ENCODE data around the gene RSBN1L. TPM values are rescaled to one million over a fixed set of nuclear protein-coding genes. Genes with fewer than 3 reads are reported as not detected.

Gene RSBN1L
- total RNA-seq, 1 donor from 2014 or later = 12.6 TPM

DNA sequence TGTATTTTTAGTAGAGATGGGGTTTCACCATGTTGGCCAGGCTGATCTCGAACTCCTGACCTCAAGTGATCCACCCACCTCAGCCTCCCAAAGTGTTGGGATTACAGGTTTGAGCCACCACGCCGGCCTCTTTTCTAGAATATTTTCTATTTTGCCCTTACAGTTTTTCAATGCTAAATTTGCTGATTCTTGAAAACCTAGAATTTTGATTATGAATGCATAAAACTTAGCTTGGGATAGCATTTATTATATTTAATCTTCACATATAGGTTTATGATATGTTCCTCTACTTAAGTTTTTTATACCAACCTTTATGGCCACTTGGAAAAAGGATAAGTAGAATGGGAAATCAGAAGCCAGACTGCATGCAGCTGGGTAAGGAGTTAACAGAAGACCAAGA lies 99.8 kb downstream of the RSBN1L start:
- Mint-ChIP-seq H3K27me3 (ENCODE audit: low read depth, unreplicated experiment) (no peaks in the 10 kb centered on the region), H3K27ac (ENCODE audit: unreplicated experiment) (no peak overlapping the region), H3K9me3 (ENCODE audit: unreplicated experiment) (no peaks in the 10 kb centered on the region), H3K4me3 (ENCODE audit: unreplicated experiment) (peak overlapping the region; percentile 67), H3K36me3 (ENCODE audit: low read depth, unreplicated experiment) (peaks cover 5% of the 10 kb centered on the region), H3K4me1 (ENCODE audit: low read depth, unreplicated experiment) (peaks cover 12% of the 10 kb centered on the region)
- Histone ChIP-seq H3K79me2 (ENCODE audit: insufficient read depth, low read length) (peaks cover 66% of the 10 kb centered on the region), H3K9ac (ENCODE audit: low read length) (no peak overlapping the region), H3K4me1 (ENCODE audit: insufficient read depth, low read length) (peaks cover 20% of the 10 kb centered on the region), H3K27ac (ENCODE audit: low read depth, low read length) (no peak overlapping the region), H4K20me1 (ENCODE audit: insufficient read depth, low read length) (peaks cover 7% of the 10 kb centered on the region), H3K9me3 (ENCODE audit: insufficient read depth, low read depth, low read length) (no peaks in the 10 kb centered on the region), H3K27me3 (ENCODE audit: insufficient read depth, low read length) (no peaks in the 10 kb centered on the region), H2AFZ (ENCODE audit: low read depth, low read length) (no peak overlapping the region), H3K4me2 (ENCODE audit: low read length) (peak overlapping the region; percentile 89), H3K36me3 (ENCODE audit: insufficient read depth, low read length) (no peaks in the 10 kb centered on the region), H3K4me3 (ENCODE audit: insufficient read depth, low read depth, low read length) (no peak overlapping the region)
- FAIRE-seq = no peak
- no peak for TF ChIP-seq EZH2 (IDR thresholded peaks at IDR 0.05; ENCODE audit: insufficient read depth, low read length)
- TF ChIP-seq, protein P1, sequence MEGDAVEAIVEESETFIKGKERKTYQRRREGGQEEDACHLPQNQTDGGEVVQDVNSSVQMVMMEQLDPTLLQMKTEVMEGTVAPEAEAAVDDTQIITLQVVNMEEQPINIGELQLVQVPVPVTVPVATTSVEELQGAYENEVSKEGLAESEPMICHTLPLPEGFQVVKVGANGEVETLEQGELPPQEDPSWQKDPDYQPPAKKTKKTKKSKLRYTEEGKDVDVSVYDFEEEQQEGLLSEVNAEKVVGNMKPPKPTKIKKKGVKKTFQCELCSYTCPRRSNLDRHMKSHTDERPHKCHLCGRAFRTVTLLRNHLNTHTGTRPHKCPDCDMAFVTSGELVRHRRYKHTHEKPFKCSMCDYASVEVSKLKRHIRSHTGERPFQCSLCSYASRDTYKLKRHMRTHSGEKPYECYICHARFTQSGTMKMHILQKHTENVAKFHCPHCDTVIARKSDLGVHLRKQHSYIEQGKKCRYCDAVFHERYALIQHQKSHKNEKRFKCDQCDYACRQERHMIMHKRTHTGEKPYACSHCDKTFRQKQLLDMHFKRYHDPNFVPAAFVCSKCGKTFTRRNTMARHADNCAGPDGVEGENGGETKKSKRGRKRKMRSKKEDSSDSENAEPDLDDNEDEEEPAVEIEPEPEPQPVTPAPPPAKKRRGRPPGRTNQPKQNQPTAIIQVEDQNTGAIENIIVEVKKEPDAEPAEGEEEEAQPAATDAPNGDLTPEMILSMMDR (IDR thresholded peaks at IDR 0.05; ENCODE audit: insufficient read depth, low read depth, low read length) = no peak
- no peak for DNase-seq (ENCODE audit: low read depth)

DNA sequence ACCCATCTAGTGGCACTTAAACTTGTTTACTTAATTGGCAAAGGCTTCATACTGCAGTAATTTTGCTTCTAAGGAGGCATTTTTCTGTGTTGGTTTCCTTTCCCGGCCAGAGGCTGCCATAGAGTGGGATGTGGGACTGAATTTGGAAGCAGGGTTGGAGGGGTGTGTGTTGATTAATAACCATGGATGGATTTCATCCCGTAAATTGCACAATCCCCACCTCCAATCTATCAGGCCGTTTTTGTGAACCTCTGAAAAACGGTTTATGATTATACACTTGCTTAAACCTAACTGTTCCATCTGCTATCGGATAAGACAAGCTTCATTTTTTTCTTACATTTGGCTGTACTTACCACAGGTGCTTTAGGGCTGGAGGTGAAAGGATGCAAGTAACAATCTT lies 100.7 kb downstream of the RSBN1L start:
- no peak for DNase-seq (ENCODE audit: low read depth)
- H3K27ac ChIP-seq (ENCODE audit: low read depth, low read length) = no peak overlapping the region
- peaks cover 75% of the 10 kb centered on the region for H3K79me2 ChIP-seq (ENCODE audit: insufficient read depth, low read length)
- peaks cover 5% of the 10 kb centered on the region for H3K36me3 Mint-ChIP-seq (ENCODE audit: low read depth, unreplicated experiment)
- H3K4me3 Mint-ChIP-seq (ENCODE audit: unreplicated experiment) = peak overlapping the region; percentile 98
- no peak for FAIRE-seq
- no peaks in the 10 kb centered on the region for H3K9me3 ChIP-seq (ENCODE audit: insufficient read depth, low read depth, low read length)
- peaks cover 20% of the 10 kb centered on the region for H3K4me1 ChIP-seq (ENCODE audit: insufficient read depth, low read length)
- no peak overlapping the region for H2AFZ ChIP-seq (ENCODE audit: low read depth, low read length)
- no peaks in the 10 kb centered on the region for H3K9me3 Mint-ChIP-seq (ENCODE audit: unreplicated experiment)
- no peaks in the 10 kb centered on the region for H3K27me3 ChIP-seq (ENCODE audit: insufficient read depth, low read length)
- peak overlapping the region; percentile 89 for H3K9ac ChIP-seq (ENCODE audit: low read length)
- H3K4me1 Mint-ChIP-seq (ENCODE audit: low read depth, unreplicated experiment) = peaks cover 12% of the 10 kb centered on the region
- no peak overlapping the region for H3K27ac Mint-ChIP-seq (ENCODE audit: unreplicated experiment)
- peaks cover 7% of the 10 kb centered on the region for H4K20me1 ChIP-seq (ENCODE audit: insufficient read depth, low read length)
- H3K4me2 ChIP-seq (ENCODE audit: low read length) = peak overlapping the region; percentile 89
- no peaks in the 10 kb centered on the region for H3K36me3 ChIP-seq (ENCODE audit: insufficient read depth, low read length)
- H3K27me3 Mint-ChIP-seq (ENCODE audit: low read depth, unreplicated experiment) = no peaks in the 10 kb centered on the region
- peak overlapping the region; percentile 78 for H3K4me3 ChIP-seq (ENCODE audit: insufficient read depth, low read depth, low read length)
- no peak for TF ChIP-seq EZH2 (IDR thresholded peaks at IDR 0.05; ENCODE audit: insufficient read depth, low read length)
- TF ChIP-seq, protein P1 (IDR thresholded peaks at IDR 0.05; ENCODE audit: insufficient read depth, low read depth, low read length) = no peak

DNA sequence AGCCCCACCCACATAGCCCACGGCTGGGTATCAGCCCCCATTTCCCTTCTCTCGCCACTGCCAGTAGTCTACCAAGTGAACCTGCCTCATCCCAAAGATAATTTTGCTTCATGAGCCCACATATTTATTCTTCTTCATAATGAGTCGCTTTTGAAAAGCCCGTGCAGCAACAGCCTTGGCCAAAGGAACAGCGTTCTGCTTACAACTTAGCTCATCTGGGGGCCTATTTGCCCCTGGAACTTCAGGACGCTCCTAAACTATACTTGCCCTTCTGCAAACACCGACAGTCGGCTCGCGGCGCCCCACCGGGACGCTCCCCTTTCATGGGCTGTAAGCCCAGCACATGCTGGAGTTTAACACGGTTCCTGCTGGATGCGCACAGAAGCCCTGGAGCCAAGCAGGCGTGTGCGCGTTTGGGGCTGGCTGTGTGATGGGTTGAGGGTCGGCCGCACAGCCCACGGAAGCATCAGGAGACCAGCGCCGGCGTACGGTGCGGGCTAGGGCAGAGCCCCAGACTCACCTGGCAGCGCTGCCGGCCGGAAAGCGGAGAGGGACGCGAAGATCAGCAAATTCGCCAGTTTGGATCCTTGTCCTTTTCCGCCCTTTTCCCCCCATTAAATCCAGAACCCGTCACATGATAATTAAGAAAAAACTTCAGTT lies 101.6 kb downstream of the RSBN1L start:
- peaks cover 5% of the 10 kb centered on the region for H3K36me3 Mint-ChIP-seq (ENCODE audit: low read depth, unreplicated experiment)
- Histone ChIP-seq H3K4me1 (ENCODE audit: insufficient read depth, low read length) (peaks cover 20% of the 10 kb centered on the region), H3K27ac (ENCODE audit: low read depth, low read length) (peak overlapping the region; percentile 82), H3K79me2 (ENCODE audit: insufficient read depth, low read length) (peaks cover 84% of the 10 kb centered on the region), H4K20me1 (ENCODE audit: insufficient read depth, low read length) (peaks cover 7% of the 10 kb centered on the region), H3K36me3 (ENCODE audit: insufficient read depth, low read length) (no peaks in the 10 kb centered on the region), H2AFZ (ENCODE audit: low read depth, low read length) (peak overlapping the region; percentile 73), H3K27me3 (ENCODE audit: insufficient read depth, low read length) (no peaks in the 10 kb centered on the region), H3K4me2 (ENCODE audit: low read length) (peak overlapping the region; percentile 89), H3K9ac (ENCODE audit: low read length) (peak overlapping the region; percentile 89), H3K4me3 (ENCODE audit: insufficient read depth, low read depth, low read length) (peak overlapping the region; percentile 78), H3K9me3 (ENCODE audit: insufficient read depth, low read depth, low read length) (no peaks in the 10 kb centered on the region)
- no peaks in the 10 kb centered on the region for H3K27me3 Mint-ChIP-seq (ENCODE audit: low read depth, unreplicated experiment)
- no peak for FAIRE-seq
- no peaks in the 10 kb centered on the region for H3K9me3 Mint-ChIP-seq (ENCODE audit: unreplicated experiment)
- TF ChIP-seq, protein P1 (IDR thresholded peaks at IDR 0.05; ENCODE audit: insufficient read depth, low read depth, low read length) = no peak
- no peak for TF ChIP-seq EZH2 (IDR thresholded peaks at IDR 0.05; ENCODE audit: insufficient read depth, low read length)
- DNase-seq (ENCODE audit: low read depth) = no peak
- H3K4me1 Mint-ChIP-seq (ENCODE audit: low read depth, unreplicated experiment) = peaks cover 12% of the 10 kb centered on the region
- peak overlapping the region; percentile 83 for H3K27ac Mint-ChIP-seq (ENCODE audit: unreplicated experiment)
- peak overlapping the region; percentile 98 for H3K4me3 Mint-ChIP-seq (ENCODE audit: unreplicated experiment)

Measured in astrocyte (in vitro differentiated cells and primary cell).